ENCODE measurements around the gene SCG5.

DNA sequence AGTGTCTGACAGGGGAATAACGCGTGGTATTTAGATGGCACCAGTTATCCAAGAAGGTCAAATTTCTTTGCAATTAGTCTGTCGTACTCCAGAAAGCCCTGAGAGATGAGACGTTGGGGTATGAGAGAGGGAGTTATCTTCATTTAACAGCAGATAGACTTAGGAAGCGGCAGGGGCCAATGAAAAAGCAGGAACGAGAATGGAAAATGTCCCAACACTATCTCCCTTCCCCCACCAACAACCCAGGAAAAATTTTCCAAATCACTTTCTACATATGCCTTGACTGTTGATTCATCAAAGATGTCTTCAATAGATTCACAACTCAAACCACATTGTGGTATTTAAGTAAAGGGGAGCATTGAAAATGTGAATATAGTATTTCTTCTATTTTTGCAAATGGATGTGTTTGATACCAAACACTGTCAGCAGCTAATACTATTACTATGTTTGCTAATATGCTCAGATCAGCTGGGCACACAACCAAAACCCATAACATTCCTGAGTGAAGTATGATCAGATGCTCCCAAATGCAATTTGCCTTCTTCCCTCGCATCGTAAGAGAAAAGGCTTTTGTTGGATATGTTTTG lies 63.0 kb downstream of the SCG5 start:
- TF ChIP-seq, protein P1, sequence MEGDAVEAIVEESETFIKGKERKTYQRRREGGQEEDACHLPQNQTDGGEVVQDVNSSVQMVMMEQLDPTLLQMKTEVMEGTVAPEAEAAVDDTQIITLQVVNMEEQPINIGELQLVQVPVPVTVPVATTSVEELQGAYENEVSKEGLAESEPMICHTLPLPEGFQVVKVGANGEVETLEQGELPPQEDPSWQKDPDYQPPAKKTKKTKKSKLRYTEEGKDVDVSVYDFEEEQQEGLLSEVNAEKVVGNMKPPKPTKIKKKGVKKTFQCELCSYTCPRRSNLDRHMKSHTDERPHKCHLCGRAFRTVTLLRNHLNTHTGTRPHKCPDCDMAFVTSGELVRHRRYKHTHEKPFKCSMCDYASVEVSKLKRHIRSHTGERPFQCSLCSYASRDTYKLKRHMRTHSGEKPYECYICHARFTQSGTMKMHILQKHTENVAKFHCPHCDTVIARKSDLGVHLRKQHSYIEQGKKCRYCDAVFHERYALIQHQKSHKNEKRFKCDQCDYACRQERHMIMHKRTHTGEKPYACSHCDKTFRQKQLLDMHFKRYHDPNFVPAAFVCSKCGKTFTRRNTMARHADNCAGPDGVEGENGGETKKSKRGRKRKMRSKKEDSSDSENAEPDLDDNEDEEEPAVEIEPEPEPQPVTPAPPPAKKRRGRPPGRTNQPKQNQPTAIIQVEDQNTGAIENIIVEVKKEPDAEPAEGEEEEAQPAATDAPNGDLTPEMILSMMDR (IDR thresholded peaks at IDR 0.05) = no peak
- no peak for TF ChIP-seq POLR2A (IDR thresholded peaks at IDR 0.05)

Data from right lobe of liver (tissue), 4 donors.